T-helper 9 cell (primary cell): Measurements from ENCODE around the gene SIL1.

Source experiments
- DNase-seq: peaks from one replicate; pipeline ENCODE4 v3.0.0-alpha.2; 2020

The SIL1 gene

DNA sequence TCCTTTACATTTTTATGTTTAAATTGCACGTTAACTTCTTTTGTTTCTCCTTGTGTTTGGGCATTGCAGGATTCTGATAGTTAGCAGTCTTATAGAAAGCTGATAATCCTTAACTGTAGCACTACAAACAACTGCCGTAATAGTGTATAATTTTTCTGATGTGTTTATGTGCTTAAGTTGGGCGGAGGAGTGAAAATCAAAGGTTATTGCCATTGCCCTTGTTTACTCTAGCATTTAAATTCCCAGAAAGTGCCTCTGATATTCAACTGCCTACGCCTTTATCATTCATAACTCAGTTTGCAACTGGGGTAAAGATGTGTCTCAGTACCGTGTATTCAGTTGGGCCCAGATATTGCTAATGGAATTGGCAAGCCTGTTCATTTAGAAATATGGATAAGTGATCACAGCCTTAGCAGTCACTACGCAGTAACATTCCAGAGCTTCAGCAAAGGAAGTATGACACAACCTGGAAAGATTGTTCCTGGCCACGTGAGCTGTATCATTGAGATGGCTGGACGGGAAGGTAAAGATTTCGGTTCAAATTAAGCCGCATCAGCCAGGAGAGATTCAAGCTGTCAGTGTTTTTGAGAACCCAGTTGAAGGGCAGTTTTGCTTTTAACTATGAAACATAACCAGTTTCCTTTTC is 294.9 kb downstream of the SIL1 start:
- DNase-seq, result no peak

DNA sequence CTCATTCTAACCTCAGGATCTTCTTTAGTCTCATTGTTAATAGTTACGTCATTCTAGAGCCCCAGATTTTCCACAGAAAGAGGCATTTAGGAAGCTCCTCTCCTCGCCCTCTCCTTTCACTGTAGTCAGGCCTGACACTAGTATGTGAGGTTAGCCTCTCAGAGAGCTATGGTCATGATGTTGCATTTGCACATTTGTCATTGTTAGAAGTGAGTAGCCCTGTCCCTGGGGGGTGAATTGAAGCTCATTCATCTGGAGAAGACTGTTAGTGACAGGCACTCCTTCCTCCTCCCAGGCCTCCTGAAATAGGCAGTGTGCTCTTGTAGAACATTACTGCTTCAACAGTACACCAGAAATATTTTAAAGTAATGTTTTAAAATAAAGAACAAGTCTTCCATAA is 296.5 kb downstream of the SIL1 start:
- no peak for DNase-seq

GRCh38 chr5:138900281-138900965 is 297.7 kb downstream of the SIL1 start:
- DNase-seq, result no peak

DNA sequence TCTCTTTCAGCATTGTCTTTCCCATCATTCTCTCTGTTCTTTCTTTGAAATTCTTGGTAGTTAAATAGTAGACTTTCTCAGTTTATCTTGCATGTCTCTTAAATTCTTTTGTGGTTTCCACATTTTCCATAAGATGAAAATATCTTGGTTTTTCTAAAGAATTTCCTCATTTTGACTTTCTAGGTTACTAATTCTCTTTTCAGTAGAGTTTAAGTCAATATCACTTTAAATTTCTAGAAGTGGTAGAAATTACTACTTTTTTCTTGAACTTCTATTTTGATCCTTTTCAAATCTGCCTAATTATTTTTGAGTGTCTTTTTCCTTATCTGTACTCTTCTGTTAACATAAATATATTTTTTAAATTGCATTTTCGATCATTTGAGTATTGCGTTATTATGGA is 299.4 kb downstream of the SIL1 start:
- no peak for DNase-seq

GRCh38 chr5:138898299-138898698 is 299.9 kb downstream of the SIL1 start:
- DNase-seq, result no peak
